ENCODE results near the gene ERN1.
"Not testable (repeated sequence)": the region's sequence is repeated elsewhere in the genome, so short reads cannot be mapped to it uniquely, and the experiment has no call there.

Gene ERN1

GRCh38 chr17:64138441-64138840, 8.5 kb upstream of the ERN1 start:
- DNase-seq (ENCODE audit: low read depth, low spot score), result no peak

DNA sequence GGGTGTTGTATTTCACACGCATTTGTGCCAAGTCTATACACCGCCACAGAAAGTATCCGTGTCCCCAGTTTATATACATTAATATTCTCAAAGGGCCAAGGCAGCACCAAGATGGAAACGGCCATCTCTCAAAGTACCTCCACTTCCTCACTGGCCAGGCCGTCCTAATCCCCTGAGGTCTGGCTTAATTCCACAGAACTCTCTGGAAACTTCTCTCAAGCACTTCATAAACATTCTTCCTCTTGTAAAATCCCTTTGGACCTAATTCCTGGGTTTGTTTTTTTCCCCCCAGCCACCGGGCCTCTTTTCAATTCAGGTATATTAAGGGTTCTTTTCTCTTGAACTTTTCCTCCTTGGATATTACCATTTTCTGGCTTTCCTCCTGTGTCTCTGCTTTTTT, 5.1 kb upstream of the ERN1 start:
- DNase-seq (ENCODE audit: low read depth, low spot score), result no peak

GRCh38 chr17:64134216-64134970, 4.4 kb upstream of the ERN1 start:
- no peak for DNase-seq (ENCODE audit: low read depth, low spot score)

- DNase-seq (ENCODE audit: low read depth, low spot score), result no peak
These were observed 3.7 kb upstream of the ERN1 start for GRCh38 chr17:64133546-64134215.

GRCh38 chr17:64131606-64132270, 1.8 kb upstream of the ERN1 start:
- DNase-seq (ENCODE audit: low read depth, low spot score), result no peak

- DNase-seq (ENCODE audit: low read depth, low spot score), result no peak
These were observed 636 bp upstream of the ERN1 start for GRCh38 chr17:64130559-64131001.

DNA sequence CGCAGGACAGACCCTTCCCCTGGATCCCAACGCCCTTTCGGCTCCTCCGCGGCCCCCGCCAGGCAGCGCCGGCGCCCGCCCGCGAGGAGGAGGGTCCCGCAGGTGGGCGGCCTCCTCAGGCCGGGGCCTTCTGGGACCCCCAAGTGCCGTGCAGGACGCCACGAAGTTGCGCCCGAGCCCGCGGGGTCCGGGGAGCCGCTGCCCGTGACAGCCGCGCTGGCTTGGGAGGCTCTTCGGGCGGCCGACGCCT, 504 bp downstream of the ERN1 start:
- no peak for DNase-seq (ENCODE audit: low read depth, low spot score)

GRCh38 chr17:64128787-64129514, 993 bp downstream of the ERN1 start:
- DNase-seq (ENCODE audit: low read depth, low spot score), result no peak

GRCh38 chr17:64126918-64127317, 3.0 kb downstream of the ERN1 start:
- DNase-seq (ENCODE audit: low read depth, low spot score), result no peak

GRCh38 chr17:64125937-64126336, 4.0 kb downstream of the ERN1 start:
- no peak for DNase-seq (ENCODE audit: low read depth, low spot score)

GRCh38 chr17:64124609-64125008, 5.3 kb downstream of the ERN1 start:
- DNase-seq (ENCODE audit: low read depth, low spot score), result no peak

- DNase-seq (ENCODE audit: low read depth, low spot score), result no peak
These were observed 6.8 kb downstream of the ERN1 start for GRCh38 chr17:64123114-64123513.

DNA sequence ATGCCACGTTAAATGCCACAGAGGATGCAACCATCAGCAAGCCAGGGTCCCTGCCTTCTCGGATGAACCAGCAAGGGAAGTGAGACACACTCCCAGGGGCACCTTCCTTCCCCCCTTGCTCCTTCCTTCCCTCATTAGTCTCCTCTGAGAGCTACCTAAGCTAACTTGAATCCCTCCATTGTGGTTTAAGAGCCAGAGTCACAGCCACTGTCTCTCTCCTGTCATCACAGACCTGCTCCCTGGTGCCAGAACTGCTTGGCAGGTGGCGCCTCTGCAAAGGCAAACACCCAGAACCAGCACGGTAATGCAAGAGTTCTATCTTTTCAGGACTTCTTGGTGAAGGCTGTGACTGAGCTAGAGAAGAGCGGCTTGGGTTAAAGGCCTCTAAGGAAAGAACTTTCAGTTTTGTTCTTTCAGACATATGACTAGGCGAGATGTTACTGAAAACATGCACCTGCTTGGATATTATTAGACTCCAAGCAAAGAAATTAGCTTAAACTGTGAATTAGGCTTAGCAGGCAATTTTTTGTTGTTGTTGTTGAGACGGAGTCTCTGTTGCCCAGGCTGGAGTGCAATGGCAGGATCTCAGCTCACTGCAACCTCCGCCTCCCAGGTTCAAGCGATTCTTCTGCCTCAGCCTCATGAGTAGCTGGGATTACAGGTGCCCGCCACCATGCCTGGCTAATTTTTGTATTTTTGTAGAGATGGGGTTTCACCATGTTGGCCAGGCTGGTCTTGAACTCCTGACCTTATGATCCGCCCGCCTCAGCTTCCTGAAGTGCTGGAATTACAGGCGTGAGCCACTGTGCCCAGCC, 8.8 kb downstream of the ERN1 start:
- not testable (repeated sequence) for DNase-seq (ENCODE audit: low read depth, low spot score)

DNA sequence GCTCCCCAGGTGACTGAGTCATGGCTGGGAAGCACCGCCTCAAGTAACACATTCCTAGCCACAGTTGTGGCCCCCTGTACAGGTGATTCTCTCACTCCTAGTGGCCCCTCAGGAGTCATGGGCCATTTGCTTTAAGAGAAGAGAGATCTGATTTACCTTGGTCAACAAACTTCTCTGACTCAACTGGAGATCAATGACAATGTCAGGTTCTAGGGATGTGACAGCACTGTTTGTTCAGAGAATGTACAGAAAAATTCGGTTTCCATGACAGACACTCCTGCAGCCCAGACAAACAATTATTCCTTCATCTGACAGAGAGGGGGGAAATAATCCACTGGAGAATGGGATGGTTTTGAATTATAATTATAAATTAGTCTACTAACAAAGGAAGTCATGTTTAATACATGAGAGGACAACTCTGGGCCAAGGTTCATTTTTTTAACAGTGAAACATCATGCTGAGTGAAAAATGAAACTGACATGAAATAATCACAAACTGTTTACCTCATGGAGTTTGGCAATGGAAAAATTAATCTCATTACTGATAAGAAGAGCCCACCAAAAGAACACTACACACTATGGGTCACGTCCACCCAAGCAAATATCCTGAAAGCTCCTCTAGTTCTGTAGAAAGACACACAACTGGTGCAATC, 9.7 kb downstream of the ERN1 start:
- DNase-seq (ENCODE audit: low read depth, low spot score), result no peak

DNA sequence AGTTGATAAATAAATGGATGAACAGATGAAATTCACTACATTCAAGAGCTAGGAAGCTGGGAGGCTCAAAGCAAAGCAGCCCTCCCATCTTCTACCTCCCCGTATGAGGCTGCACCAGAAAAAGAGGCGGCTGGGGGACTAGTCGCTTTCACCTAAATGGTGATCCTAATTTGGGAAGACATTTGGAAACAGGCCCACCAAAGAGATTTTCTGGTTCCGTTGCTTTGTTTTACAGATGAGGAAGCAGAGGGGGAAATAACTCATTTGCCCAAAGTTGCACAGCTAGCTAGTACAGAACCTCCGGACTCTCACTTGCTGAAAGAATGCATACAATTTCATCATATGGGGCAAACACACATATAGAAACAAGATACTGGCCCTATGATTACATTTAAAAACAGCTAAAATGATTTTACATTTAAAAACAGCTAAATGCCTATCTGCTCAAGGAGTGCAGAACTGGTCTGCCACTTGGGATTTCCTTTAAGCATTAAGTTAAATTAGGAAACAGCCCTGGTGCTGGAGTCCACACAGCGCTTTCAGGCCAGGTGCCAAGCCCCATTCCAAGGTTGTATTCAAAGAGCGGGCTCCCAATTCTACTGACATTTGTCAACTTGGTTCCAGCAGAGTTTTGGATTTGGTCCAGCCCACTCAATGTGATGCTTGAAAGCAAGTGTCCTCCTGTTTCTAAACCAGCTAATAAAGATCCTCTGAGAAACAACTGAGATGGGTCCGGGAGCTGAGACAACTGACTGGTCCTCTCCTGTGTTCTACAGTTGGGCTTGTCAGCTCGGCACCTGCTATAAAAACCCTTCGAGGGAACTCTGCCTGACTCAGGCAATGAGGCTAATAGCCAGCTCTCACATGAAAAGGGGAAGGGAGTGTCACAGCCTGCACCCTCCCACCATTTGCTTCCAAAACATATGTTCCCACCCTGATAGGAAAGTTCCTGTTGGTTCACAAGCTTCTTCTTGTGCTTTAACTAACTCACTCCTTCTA, 11.7 kb downstream of the ERN1 start:
- DNase-seq (ENCODE audit: low read depth, low spot score), result no peak

GRCh38 chr17:64115822-64116534, 14.0 kb downstream of the ERN1 start:
- no peak for DNase-seq (ENCODE audit: low read depth, low spot score)

GRCh38 chr17:64115043-64115698, 14.8 kb downstream of the ERN1 start:
- no peak for DNase-seq (ENCODE audit: low read depth, low spot score)

DNA sequence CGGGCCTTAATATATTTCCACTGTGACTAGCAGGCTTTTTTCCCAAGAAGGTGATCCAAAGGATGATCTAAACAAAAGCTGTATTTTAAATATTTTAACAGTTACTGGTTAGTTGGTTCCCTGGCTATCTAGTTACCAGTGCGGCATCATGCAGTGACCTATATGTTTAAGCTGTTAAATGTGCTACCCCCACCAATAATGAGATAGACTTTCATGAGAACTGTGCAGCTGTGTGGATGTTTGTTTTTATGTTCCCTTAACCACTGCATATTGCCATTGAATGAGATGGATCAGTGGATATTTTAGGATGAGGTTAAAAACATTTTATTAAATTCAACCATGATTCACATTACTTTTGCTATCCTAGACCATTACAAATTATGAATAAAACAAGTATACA, 16.9 kb downstream of the ERN1 start:
- DNase-seq (ENCODE audit: low read depth, low spot score), result no peak

DNA sequence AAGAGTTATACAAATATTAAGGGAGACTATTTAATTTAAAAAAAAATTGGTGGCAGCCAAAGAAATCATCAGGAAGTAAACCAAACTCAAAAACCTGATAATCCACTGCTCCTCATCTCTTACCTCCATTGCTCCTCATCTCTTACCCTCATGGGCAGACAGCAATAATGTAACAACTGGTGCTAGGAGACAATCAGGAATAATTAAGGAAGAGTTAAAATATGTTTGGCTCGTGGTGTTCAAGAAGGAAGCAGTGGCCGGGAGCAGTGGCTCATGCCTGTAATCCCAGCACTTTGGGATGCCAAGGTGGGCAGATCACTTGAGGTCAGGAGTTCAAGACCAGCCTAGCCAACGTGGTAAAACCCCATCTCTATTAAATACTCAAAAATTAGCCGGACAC, 18.1 kb downstream of the ERN1 start:
- DNase-seq (ENCODE audit: low read depth, low spot score), result no peak
